Left lung (tissue), 10 donors: ENCODE results near the gene RUFY3. TPM values are rescaled to one million over a fixed set of nuclear protein-coding genes. Genes with fewer than 3 reads are reported as not detected.
"Not testable (repeated sequence)": the region's sequence is repeated elsewhere in the genome, so short reads cannot be mapped to it uniquely, and the experiment has no call there.

ENCODE experiments used
- ATAC-seq: fragments of 200-7000 bp; cut with Tn5 transposase; one replicate; pipeline ENCODE4 v1.9.1; 2020; ENCODE audit warnings: moderate library complexity
- DNase-seq, 4 donors: peaks; one replicate each; pipeline ENCODE4 v3.0.0-alpha.2; 2013 to 2020
- H3K27ac ChIP-seq, 2 donors: fragments of 200-600 bp; sonication (generic) in 1 of 2; one replicate each; pipeline versions ENCODE4 v1.5.0 to v1.8.0; 2020 to 2021
- H3K27me3 ChIP-seq, 2 donors: fragments of 200-600 bp; sonication (generic) in 1 of 2; one replicate each; pipeline versions ENCODE4 v1.5.0 to v1.8.0; 2020 to 2021
- H3K36me3 ChIP-seq, 2 donors: fragments of 200-600 bp; sonication (generic) in 1 of 2; one replicate each; pipeline versions ENCODE4 v1.5.0 to v1.8.0; 2020 to 2021
- H3K4me1 ChIP-seq, 2 donors: fragments of 200-600 bp; one replicate each; pipeline ENCODE4 v1.8.0; 2021
- H3K4me3 ChIP-seq, 2 donors: fragments of 200-600 bp; sonication (generic) in 1 of 2; one replicate each; pipeline versions ENCODE4 v1.5.0 to v1.8.0; 2020 to 2021; ENCODE audit warnings: mild to moderate bottlenecking in 1 of 2
- H3K9me3 ChIP-seq, 2 donors: fragments of 200-600 bp; sonication (generic) in 1 of 2; one replicate each; pipeline versions ENCODE4 v1.5.0 to v1.8.0; 2020 to 2021
- intact Hi-C, 2 donors: fragments of 100-400 bp; cut with DNase I; formaldehyde crosslinking; loops; one replicate each; pipeline versions ENCODE4 v1.11.2 to v1.14.2; 2022
- polyA plus RNA-seq, 6 donors: library from polyadenylated mRNA; unstranded; fragments of 120-200 nt; gene quantifications; one replicate each; pipeline ENCODE4 v1.2.1, GENCODE V29; 2013; ENCODE audit not compliant: insufficient read length in 6 of 6
- total RNA-seq, 2 donors: library from RNA; stranded (reverse); fragmentation: NEBNext Ultra II Directional; extraction: Animal tissue kit (Norgen Biotek cat#: 25700); gene quantifications; one replicate each; pipeline ENCODE4 v1.2.1, GENCODE V29; 2021
- TF ChIP-seq, protein P1 (sequence below), 2 donors: fragments of 200-600 bp; sonication (generic) in 1 of 2; IDR thresholded peaks; one replicate each; pipeline versions ENCODE4 v1.5.0 to v1.8.0; 2021; ENCODE audit warnings: antibody characterized with exemption in 2 of 2
- donor health status: DM: no; HTN: yes; CAD: no.
- donor health status: DM: no; HTN: no; CAD: no.

RUFY3 gene
- total and polyA plus RNA-seq, 8 donors: 59.9 to 158 (median 140) TPM

- H3K27ac ChIP-seq: no peak overlapping the region
- intact Hi-C loops: no loop called here
- H3K27me3 ChIP-seq: no peaks in the 10 kb centered on the region
- DNase-seq (no peak), ATAC-seq (peak; percentile 73)
- TF ChIP-seq, protein P1, sequence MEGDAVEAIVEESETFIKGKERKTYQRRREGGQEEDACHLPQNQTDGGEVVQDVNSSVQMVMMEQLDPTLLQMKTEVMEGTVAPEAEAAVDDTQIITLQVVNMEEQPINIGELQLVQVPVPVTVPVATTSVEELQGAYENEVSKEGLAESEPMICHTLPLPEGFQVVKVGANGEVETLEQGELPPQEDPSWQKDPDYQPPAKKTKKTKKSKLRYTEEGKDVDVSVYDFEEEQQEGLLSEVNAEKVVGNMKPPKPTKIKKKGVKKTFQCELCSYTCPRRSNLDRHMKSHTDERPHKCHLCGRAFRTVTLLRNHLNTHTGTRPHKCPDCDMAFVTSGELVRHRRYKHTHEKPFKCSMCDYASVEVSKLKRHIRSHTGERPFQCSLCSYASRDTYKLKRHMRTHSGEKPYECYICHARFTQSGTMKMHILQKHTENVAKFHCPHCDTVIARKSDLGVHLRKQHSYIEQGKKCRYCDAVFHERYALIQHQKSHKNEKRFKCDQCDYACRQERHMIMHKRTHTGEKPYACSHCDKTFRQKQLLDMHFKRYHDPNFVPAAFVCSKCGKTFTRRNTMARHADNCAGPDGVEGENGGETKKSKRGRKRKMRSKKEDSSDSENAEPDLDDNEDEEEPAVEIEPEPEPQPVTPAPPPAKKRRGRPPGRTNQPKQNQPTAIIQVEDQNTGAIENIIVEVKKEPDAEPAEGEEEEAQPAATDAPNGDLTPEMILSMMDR (IDR thresholded peaks at IDR 0.05): no peak
- H3K9me3 ChIP-seq: no peaks in the 10 kb centered on the region
- H3K4me1 ChIP-seq: peaks cover 0 to 5% of the 10 kb centered on the region in 2 donors
- H3K36me3 ChIP-seq: no peaks in the 10 kb centered on the region
- no peak overlapping the region for H3K4me3 ChIP-seq
Observed at GRCh38 chr4:70728091-70728490, 6.3 kb downstream of the RUFY3 start.

GRCh38 chr4:70732878-70733277, 11.1 kb downstream of the RUFY3 start:
- intact Hi-C loops, DNase-seq, H3K27ac ChIP-seq, H3K9me3 ChIP-seq, H3K36me3 ChIP-seq, H3K4me3 ChIP-seq, ATAC-seq, H3K27me3 ChIP-seq: not testable (repeated sequence)
- H3K4me1 ChIP-seq: peaks cover 19 to 47% of the 10 kb centered on the region in 2 donors

DNA sequence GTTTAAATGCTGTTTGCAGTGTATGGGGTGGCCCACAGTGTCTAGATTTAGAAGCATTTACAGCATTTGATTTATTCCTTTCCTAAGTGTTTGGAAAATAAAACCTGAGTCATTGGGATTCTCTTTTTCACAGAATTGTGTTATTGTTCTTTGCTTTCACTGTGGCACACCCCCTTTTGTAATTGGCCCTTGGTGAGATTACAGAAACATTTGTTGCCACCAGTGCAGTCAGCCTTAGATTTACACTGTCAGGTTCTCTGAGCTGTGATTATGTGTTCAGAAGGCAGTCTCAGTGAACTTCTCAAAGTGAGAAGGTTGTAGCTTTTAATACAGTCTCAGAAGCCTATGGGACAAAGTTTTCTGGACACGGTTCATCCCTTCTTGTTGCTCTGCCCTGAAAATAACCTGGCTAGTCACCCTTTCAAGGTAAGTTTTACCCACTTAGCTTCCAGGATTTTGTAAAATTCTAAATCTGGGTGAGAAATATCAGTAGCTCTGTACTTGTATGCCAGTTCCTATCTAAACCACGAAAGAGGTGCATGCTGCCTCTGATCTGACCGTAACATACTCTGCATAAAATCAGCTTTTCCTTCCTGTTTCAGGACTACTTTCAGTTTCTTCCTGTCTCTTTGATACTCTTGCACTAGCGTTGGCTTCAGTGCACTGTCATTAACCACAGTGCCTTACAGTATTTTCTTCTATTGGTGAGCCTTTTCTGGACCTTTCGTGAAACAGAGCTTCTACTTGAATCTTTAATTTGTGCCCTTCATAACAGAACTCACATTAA, 12.6 kb downstream of the RUFY3 start:
- Histone ChIP-seq H3K36me3 (no peaks in the 10 kb centered on the region), H3K27me3 (no peaks in the 10 kb centered on the region), H3K9me3 (no peaks in the 10 kb centered on the region), H3K4me3 (peak overlapping the region; percentile 23 to 31), H3K4me1 (peaks cover 19 to 50% of the 10 kb centered on the region in 2 donors), H3K27ac (peak overlapping the region; percentile 81 to 82)
- intact Hi-C loops: no loop called here
- peak in 1 of 4 donors; percentile 52 for DNase-seq
- TF ChIP-seq, protein P1 (IDR thresholded peaks at IDR 0.05): no peak
- peak; percentile 89 for ATAC-seq

DNA sequence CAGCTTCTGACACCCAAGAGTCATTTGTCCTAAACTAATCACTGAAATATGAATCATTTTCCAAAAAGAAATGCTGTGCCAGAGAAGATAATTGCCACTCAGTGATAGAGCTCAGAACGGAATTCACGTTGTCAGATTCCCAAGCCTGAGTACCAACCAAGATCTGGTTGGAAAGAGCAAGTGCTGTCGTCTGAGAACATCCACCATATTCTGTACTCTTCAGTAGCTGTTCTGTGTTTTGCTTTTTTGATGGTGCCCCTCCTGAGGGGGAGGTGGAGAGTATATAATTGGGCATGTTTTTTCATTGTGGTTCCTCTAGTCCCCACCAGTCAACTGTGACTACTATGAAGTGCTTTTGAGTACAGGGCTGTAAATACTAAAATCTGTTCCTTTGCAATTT, 13.2 kb downstream of the RUFY3 start:
- intact Hi-C loops: no loop called here
- DNase-seq: no peak
- H3K27me3 ChIP-seq: no peaks in the 10 kb centered on the region
- no peaks in the 10 kb centered on the region for H3K36me3 ChIP-seq
- peak overlapping the region; percentile 81 to 82 for H3K27ac ChIP-seq
- H3K4me3 ChIP-seq: peak overlapping the region; percentile 23 to 31
- peaks cover 19 to 55% of the 10 kb centered on the region in 2 donors for H3K4me1 ChIP-seq
- TF ChIP-seq, protein P1 (IDR thresholded peaks at IDR 0.05): no peak
- no peaks in the 10 kb centered on the region for H3K9me3 ChIP-seq
- peak; percentile 22 for ATAC-seq

DNA sequence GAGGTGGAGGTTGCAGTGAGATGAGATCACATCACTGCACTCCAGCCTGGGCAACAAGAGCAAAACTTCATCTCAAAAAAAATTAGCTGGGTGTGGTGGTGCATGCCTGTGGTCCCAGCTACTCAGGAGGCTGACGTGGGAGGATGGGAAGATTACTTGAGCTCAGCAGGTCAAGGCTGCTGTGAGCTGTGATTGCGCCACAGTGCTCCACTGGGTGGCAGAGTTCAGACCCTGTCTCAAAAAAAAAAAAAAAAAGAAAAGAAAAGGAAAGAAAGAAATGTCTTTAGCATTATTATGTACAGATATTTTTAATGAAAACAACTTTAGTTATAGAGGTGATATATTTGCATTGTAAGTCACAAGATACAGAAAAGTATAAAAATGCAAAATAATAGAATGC, 14.2 kb downstream of the RUFY3 start:
- H3K36me3 ChIP-seq, H3K9me3 ChIP-seq, intact Hi-C loops, H3K4me3 ChIP-seq, H3K27me3 ChIP-seq: not testable (repeated sequence)
- peak in 1 of 4 donors; percentile 70 for DNase-seq
- peak; percentile 62 for ATAC-seq
- Histone ChIP-seq H3K4me1 (peaks cover 19 to 55% of the 10 kb centered on the region in 2 donors), H3K27ac (peak overlapping the region in 1 of 2 donors; percentile 81)

DNA sequence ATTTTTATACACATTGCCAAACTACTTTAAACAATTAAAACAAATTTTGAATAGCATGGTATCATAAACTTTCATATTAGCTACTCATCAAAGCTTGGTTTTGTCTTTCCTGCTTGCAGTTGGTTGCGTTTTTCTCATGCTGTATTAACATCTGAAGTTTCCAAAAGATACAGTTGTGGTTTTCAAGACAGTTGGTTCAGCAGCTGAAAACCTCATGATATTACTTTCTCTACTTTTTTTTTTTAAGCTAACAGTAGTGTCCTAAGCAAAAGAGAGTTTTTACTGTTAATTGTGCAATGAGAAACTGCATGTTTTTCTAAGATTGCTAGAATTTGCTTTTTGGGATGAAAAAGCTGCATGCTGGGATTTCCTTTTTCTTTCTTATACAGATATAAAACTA, 15.2 kb downstream of the RUFY3 start:
- DNase-seq: no peak
- Histone ChIP-seq H3K27ac (no peak overlapping the region), H3K27me3 (no peaks in the 10 kb centered on the region), H3K36me3 (no peaks in the 10 kb centered on the region), H3K9me3 (no peaks in the 10 kb centered on the region), H3K4me3 (no peak overlapping the region), H3K4me1 (peaks cover 19 to 58% of the 10 kb centered on the region in 2 donors)
- TF ChIP-seq, protein P1 (IDR thresholded peaks at IDR 0.05): no peak
- ATAC-seq: no peak
- intact Hi-C loops: no loop called here
